HG03097 (cell line): ENCODE measurements around the gene DNAH17.

Experiments
- ATAC-seq: cut with Tn5 transposase; IDR thresholded peaks from one replicate; pipeline ENCODE4 v1.9.1; 2021; ENCODE audit not compliant: unreplicated experiment, low FRiP score

The DNAH17 gene

GRCh38 chr17:78575340-78575739, 1.9 kb downstream of the DNAH17 start:
- no peak for ATAC-seq

GRCh38 chr17:78573955-78574354, 3.2 kb downstream of the DNAH17 start:
- no peak for ATAC-seq

- ATAC-seq = no peak
Measured at GRCh38 chr17:78572239-78573205, 4.7 kb downstream of the DNAH17 start.

- ATAC-seq = no peak
Measured at GRCh38 chr17:78571329-78571728, 5.9 kb downstream of the DNAH17 start.

- ATAC-seq = no peak
Measured at GRCh38 chr17:78568494-78569115, 8.6 kb downstream of the DNAH17 start.

GRCh38 chr17:78567991-78568390, 9.2 kb downstream of the DNAH17 start:
- no peak for ATAC-seq

GRCh38 chr17:78566947-78567346, 10.2 kb downstream of the DNAH17 start:
- no peak for ATAC-seq

GRCh38 chr17:78563189-78564145, 13.7 kb downstream of the DNAH17 start:
- no peak for ATAC-seq

GRCh38 chr17:78562734-78563133, 14.5 kb downstream of the DNAH17 start:
- ATAC-seq = no peak

GRCh38 chr17:78561166-78561565, 16.0 kb downstream of the DNAH17 start:
- ATAC-seq = no peak

- no peak for ATAC-seq
Measured at GRCh38 chr17:78560731-78561130, 16.5 kb downstream of the DNAH17 start.

- no peak for ATAC-seq
Measured at GRCh38 chr17:78559749-78560368, 17.3 kb downstream of the DNAH17 start.

GRCh38 chr17:78558989-78559388, 18.2 kb downstream of the DNAH17 start:
- ATAC-seq = no peak

GRCh38 chr17:78558181-78558850, 18.9 kb downstream of the DNAH17 start:
- ATAC-seq = no peak

GRCh38 chr17:78557598-78558039, 19.6 kb downstream of the DNAH17 start:
- ATAC-seq = no peak

- no peak for ATAC-seq
Measured at GRCh38 chr17:78556812-78557211, 20.4 kb downstream of the DNAH17 start.

GRCh38 chr17:78555746-78556401, 21.3 kb downstream of the DNAH17 start:
- no peak for ATAC-seq

- ATAC-seq = no peak
Measured at GRCh38 chr17:78550464-78550863, 26.7 kb downstream of the DNAH17 start.

- no peak for ATAC-seq
Measured at GRCh38 chr17:78548725-78549124, 28.5 kb downstream of the DNAH17 start.
